Measurements from ENCODE around the gene KRT20.

DNA sequence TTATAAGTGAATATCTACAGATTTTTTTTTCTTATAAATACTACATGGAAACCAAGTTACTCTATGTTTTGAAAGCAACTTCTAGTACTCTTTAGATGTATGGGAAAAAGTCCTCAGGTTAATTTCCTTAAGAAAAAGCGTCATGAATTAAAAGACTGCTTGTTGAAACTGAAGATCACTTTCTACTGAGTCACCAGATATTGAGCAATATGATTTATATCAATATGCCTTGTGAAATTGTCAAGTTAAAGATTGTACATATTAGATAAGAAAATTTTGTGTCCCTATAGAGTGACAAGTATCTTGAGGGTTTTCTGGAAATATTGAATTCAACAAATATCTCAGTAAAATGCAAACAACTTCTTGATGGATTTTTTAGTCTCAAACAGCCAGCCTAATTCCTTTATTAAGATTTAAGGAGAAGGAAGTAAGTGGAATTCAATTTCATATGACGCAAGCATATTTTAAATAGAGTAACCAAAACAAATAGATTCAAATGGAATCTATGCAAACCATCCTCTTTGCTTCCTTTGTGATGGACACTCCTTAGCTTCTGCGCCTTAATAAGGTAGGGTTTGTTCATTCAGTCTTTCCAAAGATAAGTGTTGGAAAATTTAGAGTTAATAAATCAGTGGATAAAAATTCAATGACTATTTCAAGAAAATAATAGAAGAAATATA, 34.6 kb downstream of the KRT20 start:
- TF ChIP-seq EZH2 (optimal IDR thresholded peaks at IDR 0.05; ENCODE audit: low read depth, low read length): no peak
- TF ChIP-seq, protein P1, sequence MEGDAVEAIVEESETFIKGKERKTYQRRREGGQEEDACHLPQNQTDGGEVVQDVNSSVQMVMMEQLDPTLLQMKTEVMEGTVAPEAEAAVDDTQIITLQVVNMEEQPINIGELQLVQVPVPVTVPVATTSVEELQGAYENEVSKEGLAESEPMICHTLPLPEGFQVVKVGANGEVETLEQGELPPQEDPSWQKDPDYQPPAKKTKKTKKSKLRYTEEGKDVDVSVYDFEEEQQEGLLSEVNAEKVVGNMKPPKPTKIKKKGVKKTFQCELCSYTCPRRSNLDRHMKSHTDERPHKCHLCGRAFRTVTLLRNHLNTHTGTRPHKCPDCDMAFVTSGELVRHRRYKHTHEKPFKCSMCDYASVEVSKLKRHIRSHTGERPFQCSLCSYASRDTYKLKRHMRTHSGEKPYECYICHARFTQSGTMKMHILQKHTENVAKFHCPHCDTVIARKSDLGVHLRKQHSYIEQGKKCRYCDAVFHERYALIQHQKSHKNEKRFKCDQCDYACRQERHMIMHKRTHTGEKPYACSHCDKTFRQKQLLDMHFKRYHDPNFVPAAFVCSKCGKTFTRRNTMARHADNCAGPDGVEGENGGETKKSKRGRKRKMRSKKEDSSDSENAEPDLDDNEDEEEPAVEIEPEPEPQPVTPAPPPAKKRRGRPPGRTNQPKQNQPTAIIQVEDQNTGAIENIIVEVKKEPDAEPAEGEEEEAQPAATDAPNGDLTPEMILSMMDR (IDR thresholded peaks at IDR 0.05; ENCODE audit: low read length): no peak

All from MM.1S (cell line).